ENCODE results near the gene ANKRD22.
"Not testable (repeated sequence)": the region's sequence is repeated elsewhere in the genome, so short reads cannot be mapped to it uniquely, and the experiment has no call there.

The ANKRD22 gene

GRCh38 chr10:88877298-88877697 lies 25.7 kb upstream of the ANKRD22 start:
- no peak for DNase-seq

- DNase-seq: no peak
These were observed 23.4 kb upstream of the ANKRD22 start for GRCh38 chr10:88875081-88875480.

GRCh38 chr10:88874281-88874680 lies 22.6 kb upstream of the ANKRD22 start:
- no peak for DNase-seq

GRCh38 chr10:88873757-88874156 lies 22.1 kb upstream of the ANKRD22 start:
- DNase-seq: no peak

GRCh38 chr10:88870089-88870488 lies 18.4 kb upstream of the ANKRD22 start:
- DNase-seq: no peak

- DNase-seq: no peak
These were observed 14.8 kb upstream of the ANKRD22 start for GRCh38 chr10:88866454-88866853.

- DNase-seq: no peak
These were observed 13.7 kb upstream of the ANKRD22 start for GRCh38 chr10:88865281-88865876.

- DNase-seq: no peak
These were observed 9.4 kb upstream of the ANKRD22 start for GRCh38 chr10:88861036-88861435.

GRCh38 chr10:88858491-88858890 lies 6.8 kb upstream of the ANKRD22 start:
- DNase-seq: no peak

GRCh38 chr10:88857831-88858230 lies 6.2 kb upstream of the ANKRD22 start:
- no peak for DNase-seq

GRCh38 chr10:88854684-88855083 lies 3.0 kb upstream of the ANKRD22 start:
- no peak for DNase-seq

GRCh38 chr10:88853155-88853881 lies 1.7 kb upstream of the ANKRD22 start:
- no peak for DNase-seq

GRCh38 chr10:88852327-88852726 lies 683 bp upstream of the ANKRD22 start:
- DNase-seq: no peak

- no peak for DNase-seq
These were observed 932 bp downstream of the ANKRD22 start for GRCh38 chr10:88850712-88851111.

GRCh38 chr10:88849234-88849633 lies 2.4 kb downstream of the ANKRD22 start:
- DNase-seq: no peak

GRCh38 chr10:88848499-88848898 lies 3.1 kb downstream of the ANKRD22 start:
- no peak for DNase-seq

GRCh38 chr10:88843171-88843570 lies 8.5 kb downstream of the ANKRD22 start:
- DNase-seq: no peak

- DNase-seq: no peak
These were observed 10.1 kb downstream of the ANKRD22 start for GRCh38 chr10:88841316-88842111.

- DNase-seq: no peak
These were observed 10.8 kb downstream of the ANKRD22 start for GRCh38 chr10:88840881-88841280.

- no peak for DNase-seq
These were observed 11.5 kb downstream of the ANKRD22 start for GRCh38 chr10:88840104-88840503.

GRCh38 chr10:88838766-88839350 lies 12.8 kb downstream of the ANKRD22 start:
- DNase-seq: no peak

- not testable (repeated sequence) for DNase-seq
These were observed 14.0 kb downstream of the ANKRD22 start for GRCh38 chr10:88837632-88838031.

GRCh38 chr10:88835910-88836221 lies 15.8 kb downstream of the ANKRD22 start:
- no peak for DNase-seq

Measured in NCI-H1930 (cell line).